ENCODE measurements around the gene ALG9. TPM values are rescaled to one million over a fixed set of nuclear protein-coding genes. Genes with fewer than 3 reads are reported as not detected.

Gene ALG9
- total RNA-seq: 10 to 100 TPM; 29.3 to 75.5 (median 49.0) TPM

- no peak for TF ChIP-seq CTCF (IDR thresholded peaks at IDR 0.05; ENCODE audit: low read depth)
These were observed at the start of gene ALG9 for GRCh38 chr11:111870886-111871692. Gene ALG9, minus strand, starts transcription at chr11:111871581. Its CDS starts 99 bp downstream, at chr11:111871482.

GRCh38 chr11:111920908-111921307 is 49.5 kb upstream of the ALG9 start:
- no peak for TF ChIP-seq CTCF (IDR thresholded peaks at IDR 0.05; ENCODE audit: low read depth)

- no peak for TF ChIP-seq CTCF (IDR thresholded peaks at IDR 0.05; ENCODE audit: low read depth)
These were observed 47.2 kb upstream of the ALG9 start, which contains the start of gene C11orf52 for GRCh38 chr11:111918390-111919256. Gene C11orf52, plus strand, starts transcription at chr11:111918913. Its CDS starts 60 bp downstream, at chr11:111918973.

GRCh38 chr11:111917788-111918187 is 46.4 kb upstream of the ALG9 start:
- TF ChIP-seq CTCF (IDR thresholded peaks at IDR 0.05; ENCODE audit: low read depth): no peak

GRCh38 chr11:111917312-111917711 is 45.9 kb upstream of the ALG9 start:
- no peak for TF ChIP-seq CTCF (IDR thresholded peaks at IDR 0.05; ENCODE audit: low read depth)

- TF ChIP-seq CTCF (IDR thresholded peaks at IDR 0.05; ENCODE audit: low read depth): no peak
These were observed 45.4 kb upstream of the ALG9 start for GRCh38 chr11:111916768-111917167.

- no peak for TF ChIP-seq CTCF (IDR thresholded peaks at IDR 0.05; ENCODE audit: low read depth)
These were observed 42.6 kb upstream of the ALG9 start for GRCh38 chr11:111913997-111914396.

Data from subcutaneous adipose tissue (tissue), 4 donors.